ENCODE results near the gene WIPF3.

The WIPF3 gene

GRCh38 chr7:29806208-29806994 lies at the start of gene WIPF3:
WIPF3 (plus strand) TSS chr7:29806508; CDS start chr7:29834725, 28,217 bp downstream.
- H3K27ac Mint-ChIP-seq = no peak within 1 kb of the TSS
- no peaks in the 10 kb centered on the region for H3K36me3 Mint-ChIP-seq
- H3K9me3 Mint-ChIP-seq (ENCODE audit: low read depth) = no peaks in the 10 kb centered on the region
- H3K4me3 Mint-ChIP-seq = peak within 1 kb of the TSS; percentile 35
- H3K27me3 Mint-ChIP-seq = peaks cover 48% of the 10 kb centered on the region
- peaks cover 2% of the 10 kb centered on the region for H3K4me1 Mint-ChIP-seq (ENCODE audit: low read depth)

- Mint-ChIP-seq H3K36me3 (no peaks in the 10 kb centered on the region), H3K27ac (no peak overlapping the region), H3K27me3 (peaks cover 7% of the 10 kb centered on the region), H3K4me3 (no peak overlapping the region), H3K4me1 (ENCODE audit: low read depth) (no peaks in the 10 kb centered on the region), H3K9me3 (ENCODE audit: low read depth) (no peaks in the 10 kb centered on the region)
Observed at GRCh38 chr7:29763266-29763665, 43.0 kb upstream of the WIPF3 start.

- Mint-ChIP-seq H3K27ac (no peak overlapping the region), H3K9me3 (ENCODE audit: low read depth) (no peaks in the 10 kb centered on the region), H3K4me1 (ENCODE audit: low read depth) (no peaks in the 10 kb centered on the region), H3K27me3 (peaks cover 7% of the 10 kb centered on the region), H3K36me3 (no peaks in the 10 kb centered on the region), H3K4me3 (no peak overlapping the region)
Observed at GRCh38 chr7:29764227-29764626, 42.1 kb upstream of the WIPF3 start.

GRCh38 chr7:29765490-29765889 lies 40.8 kb upstream of the WIPF3 start:
- peaks cover 7% of the 10 kb centered on the region for H3K27me3 Mint-ChIP-seq
- no peaks in the 10 kb centered on the region for H3K9me3 Mint-ChIP-seq (ENCODE audit: low read depth)
- H3K4me3 Mint-ChIP-seq = no peak overlapping the region
- H3K36me3 Mint-ChIP-seq = no peaks in the 10 kb centered on the region
- no peak overlapping the region for H3K27ac Mint-ChIP-seq
- no peaks in the 10 kb centered on the region for H3K4me1 Mint-ChIP-seq (ENCODE audit: low read depth)

GRCh38 chr7:29770371-29770770 lies 35.9 kb upstream of the WIPF3 start:
- H3K36me3 Mint-ChIP-seq = no peaks in the 10 kb centered on the region
- peaks cover 5% of the 10 kb centered on the region for H3K9me3 Mint-ChIP-seq (ENCODE audit: low read depth)

GRCh38 chr7:29771081-29771816 lies 35.1 kb upstream of the WIPF3 start:
- Mint-ChIP-seq H3K27me3 (peaks cover 10% of the 10 kb centered on the region), H3K36me3 (no peaks in the 10 kb centered on the region), H3K9me3 (ENCODE audit: low read depth) (peaks cover 5% of the 10 kb centered on the region), H3K4me1 (ENCODE audit: low read depth) (no peaks in the 10 kb centered on the region), H3K4me3 (no peak overlapping the region), H3K27ac (no peak overlapping the region)

More at GRCh38 chr7:29770371-29770770, 35.9 kb upstream of the WIPF3 start:
- Mint-ChIP-seq H3K4me3 (no peak overlapping the region), H3K4me1 (ENCODE audit: low read depth) (no peaks in the 10 kb centered on the region), H3K27me3 (peaks cover 8% of the 10 kb centered on the region), H3K27ac (no peak overlapping the region)

- Mint-ChIP-seq H3K27ac (no peak overlapping the region), H3K4me1 (ENCODE audit: low read depth) (no peaks in the 10 kb centered on the region), H3K4me3 (no peak overlapping the region), H3K9me3 (ENCODE audit: low read depth) (no peaks in the 10 kb centered on the region), H3K36me3 (no peaks in the 10 kb centered on the region), H3K27me3 (peaks cover 15% of the 10 kb centered on the region)
Observed at GRCh38 chr7:29779017-29779416, 27.3 kb upstream of the WIPF3 start.

GRCh38 chr7:29780346-29780745 lies 26.0 kb upstream of the WIPF3 start:
- no peaks in the 10 kb centered on the region for H3K36me3 Mint-ChIP-seq
- no peaks in the 10 kb centered on the region for H3K9me3 Mint-ChIP-seq (ENCODE audit: low read depth)
- H3K4me1 Mint-ChIP-seq (ENCODE audit: low read depth) = no peaks in the 10 kb centered on the region
- H3K27ac Mint-ChIP-seq = no peak overlapping the region
- peaks cover 13% of the 10 kb centered on the region for H3K27me3 Mint-ChIP-seq
- no peak overlapping the region for H3K4me3 Mint-ChIP-seq

- H3K36me3 Mint-ChIP-seq = no peaks in the 10 kb centered on the region
- peaks cover 4% of the 10 kb centered on the region for H3K27me3 Mint-ChIP-seq
- H3K4me1 Mint-ChIP-seq (ENCODE audit: low read depth) = no peaks in the 10 kb centered on the region
- no peaks in the 10 kb centered on the region for H3K9me3 Mint-ChIP-seq (ENCODE audit: low read depth)
- no peak overlapping the region for H3K4me3 Mint-ChIP-seq
- H3K27ac Mint-ChIP-seq = no peak overlapping the region
Observed at GRCh38 chr7:29783671-29784070, 22.6 kb upstream of the WIPF3 start.

GRCh38 chr7:29793507-29793906 lies 12.8 kb upstream of the WIPF3 start:
- Mint-ChIP-seq H3K9me3 (ENCODE audit: low read depth) (no peaks in the 10 kb centered on the region), H3K27ac (no peak overlapping the region), H3K4me3 (no peak overlapping the region), H3K36me3 (no peaks in the 10 kb centered on the region), H3K27me3 (no peaks in the 10 kb centered on the region), H3K4me1 (ENCODE audit: low read depth) (no peaks in the 10 kb centered on the region)

- Mint-ChIP-seq H3K9me3 (ENCODE audit: low read depth) (no peaks in the 10 kb centered on the region), H3K27ac (no peak overlapping the region), H3K27me3 (no peaks in the 10 kb centered on the region), H3K4me3 (no peak overlapping the region), H3K4me1 (ENCODE audit: low read depth) (no peaks in the 10 kb centered on the region), H3K36me3 (no peaks in the 10 kb centered on the region)
Observed at GRCh38 chr7:29794959-29795629, 11.2 kb upstream of the WIPF3 start.

GRCh38 chr7:29795696-29796580 lies 10.4 kb upstream of the WIPF3 start:
- Mint-ChIP-seq H3K27me3 (peaks cover under 1% of the 10 kb centered on the region), H3K4me3 (no peak overlapping the region), H3K4me1 (ENCODE audit: low read depth) (no peaks in the 10 kb centered on the region), H3K27ac (no peak overlapping the region), H3K36me3 (no peaks in the 10 kb centered on the region), H3K9me3 (ENCODE audit: low read depth) (no peaks in the 10 kb centered on the region)

- Mint-ChIP-seq H3K9me3 (ENCODE audit: low read depth) (no peaks in the 10 kb centered on the region), H3K4me1 (ENCODE audit: low read depth) (no peaks in the 10 kb centered on the region), H3K4me3 (no peak overlapping the region), H3K27ac (no peak overlapping the region), H3K27me3 (peaks cover 7% of the 10 kb centered on the region), H3K36me3 (no peaks in the 10 kb centered on the region)
Observed at GRCh38 chr7:29797112-29797944, 9.0 kb upstream of the WIPF3 start.

- Mint-ChIP-seq H3K27me3 (peaks cover 14% of the 10 kb centered on the region), H3K4me3 (no peak overlapping the region), H3K36me3 (no peaks in the 10 kb centered on the region), H3K4me1 (ENCODE audit: low read depth) (no peaks in the 10 kb centered on the region), H3K9me3 (ENCODE audit: low read depth) (no peaks in the 10 kb centered on the region), H3K27ac (no peak overlapping the region)
Observed at GRCh38 chr7:29798422-29798821, 7.9 kb upstream of the WIPF3 start.
